ENCODE data around the gene SALL1. TPM values are rescaled to one million over a fixed set of nuclear protein-coding genes. Genes with fewer than 3 reads are reported as not detected.

Gene SALL1
- total and polyA plus RNA-seq, 2 experiments from 2014 or later, result 9.4 to 22.7 TPM

DNA sequence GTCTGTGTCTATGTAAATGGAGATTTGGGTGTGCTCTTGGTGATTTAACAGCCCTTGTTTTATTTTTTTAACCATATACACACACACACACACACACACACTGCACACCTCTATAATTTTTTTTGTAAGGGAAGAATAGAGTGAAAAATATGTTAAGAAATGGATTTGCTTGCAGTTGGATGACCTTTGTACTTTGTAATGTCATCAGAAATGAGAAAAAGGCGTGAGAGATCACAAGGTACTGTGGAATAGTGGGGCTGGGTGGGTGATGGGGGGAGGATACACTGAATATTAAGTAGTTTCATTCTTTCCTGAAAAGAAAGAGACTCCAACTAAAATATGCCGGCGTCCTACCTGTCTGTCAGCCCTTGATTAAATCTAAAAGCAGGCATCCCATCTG is 38.7 kb downstream of the SALL1 start:
- H3K4me3 ChIP-seq, result no peak overlapping the region
- peaks cover 7% of the 10 kb centered on the region; the same call in 1 of the 3 replicates for H3K36me3 Mint-ChIP-seq (ENCODE audit: low read depth)
- 0 out of 2 replicates have a peak, but pooled peaks cover 9% of the 10 kb centered on the region for H3F3A ChIP-seq (replicated peaks; ENCODE audit: low read depth)
- peaks cover 6% of the 10 kb centered on the region; the same call in 2 of the 3 replicates for H3K9me3 Mint-ChIP-seq
- peaks cover 54% of the 10 kb centered on the region for H3K4me1 Mint-ChIP-seq
- peak overlapping the region; percentile 94 for H3K4me2 ChIP-seq
- DNase-seq (ENCODE audit: low spot score) (no peak), ATAC-seq (no peak)
- H3K4me3 Mint-ChIP-seq, result peak overlapping the region; percentile 44; the same call in 1 of the 3 replicates
- no peaks in the 10 kb centered on the region for H3K9me2 ChIP-seq (ENCODE audit: insufficient read depth)
- no peak overlapping the region for H3K27ac ChIP-seq (ENCODE audit: low read depth)
- H3K27me3 ChIP-seq (ENCODE audit: insufficient read depth), result peaks cover 27% of the 10 kb centered on the region
- H3K79me2 ChIP-seq (replicated peaks; ENCODE audit: insufficient read depth), result no peaks in the 10 kb centered on the region
- peaks cover 31% of the 10 kb centered on the region for H3K27me3 Mint-ChIP-seq (ENCODE audit: insufficient read depth, low read depth, poor library complexity)
- no peaks in the 10 kb centered on the region for H4K20me1 ChIP-seq (replicated peaks; ENCODE audit: insufficient read depth)
- TF ChIP-seq EZH2phosphoT487 (IDR thresholded peaks at IDR 0.05; ENCODE audit: unreplicated experiment), result no peak
- H3K4me1 ChIP-seq (ENCODE audit: insufficient read depth), result peaks cover 42% of the 10 kb centered on the region
- H2AFZ ChIP-seq, result no peak overlapping the region
- H3K36me3 ChIP-seq (ENCODE audit: insufficient read depth), result no peaks in the 10 kb centered on the region
- H3K27ac Mint-ChIP-seq, result no peak overlapping the region; the same call in 1 of the 2 replicates

DNA sequence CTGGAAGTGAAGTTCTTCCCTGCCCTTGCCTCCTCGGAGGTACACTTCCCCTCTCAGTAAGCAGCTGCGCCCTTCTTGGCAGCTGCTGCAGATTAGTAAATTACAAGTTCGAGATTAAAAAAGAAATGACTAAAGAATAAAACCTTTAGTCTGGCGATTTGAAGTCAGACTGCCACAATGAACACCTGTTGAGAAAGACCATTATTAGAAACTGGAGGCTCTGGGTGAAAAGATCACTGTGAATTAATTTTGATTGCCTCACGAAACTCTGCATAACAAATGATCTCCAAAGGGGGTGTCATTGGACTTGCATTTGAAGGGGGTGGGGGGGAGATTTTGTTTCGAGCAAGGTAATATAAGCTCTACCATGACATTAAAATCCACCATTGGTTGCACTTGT is 39.3 kb downstream of the SALL1 start:
- H3K4me1 Mint-ChIP-seq, result peaks cover 54% of the 10 kb centered on the region
- TF ChIP-seq CREB1 (CRISPR knock-in tag; IDR thresholded peaks at IDR 0.05; ENCODE audit: low read depth) (no peak; the same call in 1 of the 2 replicates), EZH2phosphoT487 (IDR thresholded peaks at IDR 0.05; ENCODE audit: unreplicated experiment) (no peak)
- H3K79me2 ChIP-seq (replicated peaks; ENCODE audit: insufficient read depth), result no peaks in the 10 kb centered on the region
- H3K36me3 ChIP-seq (ENCODE audit: insufficient read depth), result no peaks in the 10 kb centered on the region
- H3K4me3 ChIP-seq, result peak overlapping the region; percentile 13; the same call in 1 of the 2 replicates
- DNase-seq (ENCODE audit: low spot score), result no peak
- H3F3A ChIP-seq (replicated peaks; ENCODE audit: low read depth), result 0 out of 2 replicates have a peak, but pooled peaks cover 9% of the 10 kb centered on the region
- H3K9me2 ChIP-seq (ENCODE audit: insufficient read depth), result no peaks in the 10 kb centered on the region
- H2AFZ ChIP-seq, result no peak overlapping the region
- H3K27me3 ChIP-seq (ENCODE audit: insufficient read depth), result peaks cover 27% of the 10 kb centered on the region
- H3K36me3 Mint-ChIP-seq (ENCODE audit: low read depth), result peaks cover 7% of the 10 kb centered on the region; the same call in 1 of the 3 replicates
- H3K27ac ChIP-seq (ENCODE audit: low read depth), result no peak overlapping the region
- ATAC-seq, result no peak
- peak overlapping the region; percentile 94 for H3K4me2 ChIP-seq
- H4K20me1 ChIP-seq (replicated peaks; ENCODE audit: insufficient read depth), result no peaks in the 10 kb centered on the region
- H3K27ac Mint-ChIP-seq, result no peak overlapping the region
- H3K27me3 Mint-ChIP-seq (ENCODE audit: insufficient read depth, low read depth, poor library complexity), result peaks cover 31% of the 10 kb centered on the region
- peaks cover 39% of the 10 kb centered on the region for H3K4me1 ChIP-seq (ENCODE audit: insufficient read depth)
- H3K4me3 Mint-ChIP-seq, result peak overlapping the region; percentile 44
- peaks cover 6% of the 10 kb centered on the region; the same call in 2 of the 3 replicates for H3K9me3 Mint-ChIP-seq

DNA sequence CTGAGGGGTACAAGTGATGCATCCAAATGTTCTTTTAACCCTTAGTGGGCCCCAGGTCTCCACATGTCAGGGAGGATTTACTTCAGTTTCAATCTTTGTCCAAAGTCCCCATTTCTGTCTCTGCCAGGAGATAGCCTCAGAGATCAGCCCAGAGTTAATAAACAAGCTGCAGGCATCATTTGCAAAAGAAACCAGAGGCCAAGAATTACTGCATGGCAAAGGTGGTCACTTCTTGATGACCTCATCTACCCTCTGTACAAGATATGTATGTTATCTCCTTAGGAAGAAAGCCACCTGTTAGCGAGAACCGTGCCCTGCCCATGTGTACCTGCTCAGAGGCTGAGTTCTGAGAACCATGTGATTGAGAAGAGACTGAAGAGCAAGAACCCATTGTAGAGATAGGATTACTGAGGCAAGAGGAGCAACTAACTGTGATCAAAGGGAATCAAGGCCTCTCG is 40.3 kb downstream of the SALL1 start:
- Histone ChIP-seq H3K9me2 (ENCODE audit: insufficient read depth) (no peaks in the 10 kb centered on the region), H3K79me2 (replicated peaks; ENCODE audit: insufficient read depth) (no peaks in the 10 kb centered on the region), H3K27me3 (ENCODE audit: insufficient read depth) (peaks cover 27% of the 10 kb centered on the region), H3F3A (replicated peaks; ENCODE audit: low read depth) (0 out of 2 replicates have a peak, but pooled peaks cover 9% of the 10 kb centered on the region), H4K20me1 (replicated peaks; ENCODE audit: insufficient read depth) (no peaks in the 10 kb centered on the region), H2AFZ (no peak overlapping the region), H3K27ac (ENCODE audit: low read depth) (no peak overlapping the region), H3K4me3 (no peak overlapping the region), H3K4me1 (ENCODE audit: insufficient read depth) (peaks cover 35% of the 10 kb centered on the region), H3K4me2 (no peak overlapping the region; the same call in 1 of the 2 replicates), H3K36me3 (ENCODE audit: insufficient read depth) (no peaks in the 10 kb centered on the region)
- H3K36me3 Mint-ChIP-seq (ENCODE audit: low read depth), result peaks cover 7% of the 10 kb centered on the region; the same call in 1 of the 3 replicates
- DNase-seq (ENCODE audit: low spot score), result no peak
- H3K27ac Mint-ChIP-seq, result no peak overlapping the region
- H3K27me3 Mint-ChIP-seq (ENCODE audit: insufficient read depth, low read depth, poor library complexity), result peaks cover 31% of the 10 kb centered on the region
- no peak for ATAC-seq
- peaks cover 47% of the 10 kb centered on the region for H3K4me1 Mint-ChIP-seq
- H3K4me3 Mint-ChIP-seq, result no peak overlapping the region
- no peak for TF ChIP-seq ZNF331 (CRISPR knock-in tag; IDR thresholded peaks at IDR 0.05; ENCODE audit: low read depth)
- no peak for TF ChIP-seq NANOG (IDR thresholded peaks at IDR 0.05; ENCODE audit: borderline replicate concordance)
- no peak for TF ChIP-seq JUNB (IDR thresholded peaks at IDR 0.05; ENCODE audit: unreplicated experiment)
- TF ChIP-seq EZH2phosphoT487 (IDR thresholded peaks at IDR 0.05; ENCODE audit: unreplicated experiment), result no peak
- TF ChIP-seq CREB1 (CRISPR knock-in tag; IDR thresholded peaks at IDR 0.05; ENCODE audit: low read depth), result no peak
- TF ChIP-seq, protein P1, sequence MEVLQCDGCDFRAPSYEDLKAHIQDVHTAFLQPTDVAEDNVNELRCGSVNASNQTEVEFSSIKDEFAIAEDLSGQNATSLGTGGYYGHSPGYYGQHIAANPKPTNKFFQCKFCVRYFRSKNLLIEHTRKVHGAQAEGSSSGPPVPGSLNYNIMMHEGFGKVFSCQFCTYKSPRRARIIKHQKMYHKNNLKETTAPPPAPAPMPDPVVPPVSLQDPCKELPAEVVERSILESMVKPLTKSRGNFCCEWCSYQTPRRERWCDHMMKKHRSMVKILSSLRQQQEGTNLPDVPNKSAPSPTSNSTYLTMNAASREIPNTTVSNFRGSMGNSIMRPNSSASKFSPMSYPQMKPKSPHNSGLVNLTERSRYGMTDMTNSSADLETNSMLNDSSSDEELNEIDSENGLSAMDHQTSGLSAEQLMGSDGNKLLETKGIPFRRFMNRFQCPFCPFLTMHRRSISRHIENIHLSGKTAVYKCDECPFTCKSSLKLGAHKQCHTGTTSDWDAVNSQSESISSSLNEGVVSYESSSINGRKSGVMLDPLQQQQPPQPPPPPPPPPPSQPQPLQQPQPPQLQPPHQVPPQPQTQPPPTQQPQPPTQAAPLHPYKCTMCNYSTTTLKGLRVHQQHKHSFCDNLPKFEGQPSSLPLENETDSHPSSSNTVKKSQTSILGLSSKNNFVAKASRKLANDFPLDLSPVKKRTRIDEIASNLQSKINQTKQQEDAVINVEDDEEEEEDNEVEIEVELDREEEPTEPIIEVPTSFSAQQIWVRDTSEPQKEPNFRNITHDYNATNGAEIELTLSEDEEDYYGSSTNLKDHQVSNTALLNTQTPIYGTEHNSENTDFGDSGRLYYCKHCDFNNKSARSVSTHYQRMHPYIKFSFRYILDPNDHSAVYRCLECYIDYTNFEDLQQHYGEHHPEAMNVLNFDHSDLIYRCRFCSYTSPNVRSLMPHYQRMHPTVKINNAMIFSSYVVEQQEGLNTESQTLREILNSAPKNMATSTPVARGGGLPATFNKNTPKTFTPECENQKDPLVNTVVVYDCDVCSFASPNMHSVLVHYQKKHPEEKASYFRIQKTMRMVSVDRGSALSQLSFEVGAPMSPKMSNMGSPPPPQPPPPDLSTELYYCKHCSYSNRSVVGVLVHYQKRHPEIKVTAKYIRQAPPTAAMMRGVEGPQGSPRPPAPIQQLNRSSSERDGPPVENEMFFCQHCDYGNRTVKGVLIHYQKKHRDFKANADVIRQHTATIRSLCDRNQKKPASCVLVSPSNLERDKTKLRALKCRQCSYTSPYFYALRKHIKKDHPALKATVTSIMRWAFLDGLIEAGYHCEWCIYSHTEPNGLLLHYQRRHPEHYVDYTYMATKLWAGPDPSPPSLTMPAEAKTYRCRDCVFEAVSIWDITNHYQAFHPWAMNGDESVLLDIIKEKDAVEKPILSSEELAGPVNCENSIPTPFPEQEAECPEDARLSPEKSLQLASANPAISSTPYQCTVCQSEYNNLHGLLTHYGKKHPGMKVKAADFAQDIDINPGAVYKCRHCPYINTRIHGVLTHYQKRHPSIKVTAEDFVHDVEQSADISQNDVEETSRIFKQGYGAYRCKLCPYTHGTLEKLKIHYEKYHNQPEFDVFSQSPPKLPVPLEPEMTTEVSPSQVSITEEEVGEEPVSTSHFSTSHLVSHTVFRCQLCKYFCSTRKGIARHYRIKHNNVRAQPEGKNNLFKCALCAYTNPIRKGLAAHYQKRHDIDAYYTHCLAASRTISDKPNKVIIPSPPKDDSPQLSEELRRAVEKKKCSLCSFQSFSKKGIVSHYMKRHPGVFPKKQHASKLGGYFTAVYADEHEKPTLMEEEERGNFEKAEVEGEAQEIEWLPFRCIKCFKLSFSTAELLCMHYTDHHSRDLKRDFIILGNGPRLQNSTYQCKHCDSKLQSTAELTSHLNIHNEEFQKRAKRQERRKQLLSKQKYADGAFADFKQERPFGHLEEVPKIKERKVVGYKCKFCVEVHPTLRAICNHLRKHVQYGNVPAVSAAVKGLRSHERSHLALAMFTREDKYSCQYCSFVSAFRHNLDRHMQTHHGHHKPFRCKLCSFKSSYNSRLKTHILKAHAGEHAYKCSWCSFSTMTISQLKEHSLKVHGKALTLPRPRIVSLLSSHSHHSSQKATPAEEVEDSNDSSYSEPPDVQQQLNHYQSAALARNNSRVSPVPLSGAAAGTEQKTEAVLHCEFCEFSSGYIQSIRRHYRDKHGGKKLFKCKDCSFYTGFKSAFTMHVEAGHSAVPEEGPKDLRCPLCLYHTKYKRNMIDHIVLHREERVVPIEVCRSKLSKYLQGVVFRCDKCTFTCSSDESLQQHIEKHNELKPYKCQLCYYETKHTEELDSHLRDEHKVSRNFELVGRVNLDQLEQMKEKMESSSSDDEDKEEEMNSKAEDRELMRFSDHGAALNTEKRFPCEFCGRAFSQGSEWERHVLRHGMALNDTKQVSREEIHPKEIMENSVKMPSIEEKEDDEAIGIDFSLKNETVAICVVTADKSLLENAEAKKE (CRISPR knock-in tag; IDR thresholded peaks at IDR 0.05), result no peak
- TF ChIP-seq EZH2 (IDR thresholded peaks at IDR 0.05; ENCODE audit: low read depth, unreplicated experiment), result no peak
- TF ChIP-seq, protein P2, sequence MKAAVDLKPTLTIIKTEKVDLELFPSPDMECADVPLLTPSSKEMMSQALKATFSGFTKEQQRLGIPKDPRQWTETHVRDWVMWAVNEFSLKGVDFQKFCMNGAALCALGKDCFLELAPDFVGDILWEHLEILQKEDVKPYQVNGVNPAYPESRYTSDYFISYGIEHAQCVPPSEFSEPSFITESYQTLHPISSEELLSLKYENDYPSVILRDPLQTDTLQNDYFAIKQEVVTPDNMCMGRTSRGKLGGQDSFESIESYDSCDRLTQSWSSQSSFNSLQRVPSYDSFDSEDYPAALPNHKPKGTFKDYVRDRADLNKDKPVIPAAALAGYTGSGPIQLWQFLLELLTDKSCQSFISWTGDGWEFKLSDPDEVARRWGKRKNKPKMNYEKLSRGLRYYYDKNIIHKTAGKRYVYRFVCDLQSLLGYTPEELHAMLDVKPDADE (IDR thresholded peaks at IDR 0.05), result no peak
- H3K9me3 Mint-ChIP-seq, result peaks cover 6% of the 10 kb centered on the region; the same call in 2 of the 3 replicates
